ENCODE results near the gene ACTR6.

DNA sequence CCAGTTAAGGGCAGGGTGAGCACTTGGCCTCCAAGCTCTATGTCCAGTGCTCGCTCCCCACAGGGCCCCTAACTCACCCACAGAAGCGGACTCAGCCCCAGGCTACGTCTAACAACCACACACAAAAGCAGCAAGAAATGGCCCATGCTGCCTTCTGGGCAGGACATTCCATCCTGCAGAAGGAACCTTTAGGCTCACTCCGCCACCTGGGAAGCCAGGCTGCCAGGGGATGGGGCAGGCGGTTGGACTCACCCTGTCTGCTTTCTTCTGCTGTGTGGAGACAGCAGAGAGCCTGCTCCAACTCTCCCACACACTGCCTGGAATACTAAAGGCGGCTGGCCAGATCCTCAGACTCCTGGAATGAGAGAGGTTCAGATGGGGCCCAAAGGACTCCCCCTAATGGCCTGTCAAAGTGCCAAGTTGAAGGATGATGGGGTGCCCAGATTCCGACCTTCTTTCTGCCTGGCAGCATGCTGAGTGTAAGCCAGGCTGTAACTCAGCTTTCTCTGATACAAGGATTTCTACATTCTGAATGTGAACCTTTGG is 30.2 kb upstream of the ACTR6 start:
- TF ChIP-seq, protein P1, sequence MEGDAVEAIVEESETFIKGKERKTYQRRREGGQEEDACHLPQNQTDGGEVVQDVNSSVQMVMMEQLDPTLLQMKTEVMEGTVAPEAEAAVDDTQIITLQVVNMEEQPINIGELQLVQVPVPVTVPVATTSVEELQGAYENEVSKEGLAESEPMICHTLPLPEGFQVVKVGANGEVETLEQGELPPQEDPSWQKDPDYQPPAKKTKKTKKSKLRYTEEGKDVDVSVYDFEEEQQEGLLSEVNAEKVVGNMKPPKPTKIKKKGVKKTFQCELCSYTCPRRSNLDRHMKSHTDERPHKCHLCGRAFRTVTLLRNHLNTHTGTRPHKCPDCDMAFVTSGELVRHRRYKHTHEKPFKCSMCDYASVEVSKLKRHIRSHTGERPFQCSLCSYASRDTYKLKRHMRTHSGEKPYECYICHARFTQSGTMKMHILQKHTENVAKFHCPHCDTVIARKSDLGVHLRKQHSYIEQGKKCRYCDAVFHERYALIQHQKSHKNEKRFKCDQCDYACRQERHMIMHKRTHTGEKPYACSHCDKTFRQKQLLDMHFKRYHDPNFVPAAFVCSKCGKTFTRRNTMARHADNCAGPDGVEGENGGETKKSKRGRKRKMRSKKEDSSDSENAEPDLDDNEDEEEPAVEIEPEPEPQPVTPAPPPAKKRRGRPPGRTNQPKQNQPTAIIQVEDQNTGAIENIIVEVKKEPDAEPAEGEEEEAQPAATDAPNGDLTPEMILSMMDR (IDR thresholded peaks at IDR 0.05) = no peak
- TF ChIP-seq EP300 (IDR thresholded peaks at IDR 0.05) = no peak
